ENCODE measurements around the gene PSME3IP1.
A peak's percentile ranks its signal among the peaks of the same experiment; 100 is the strongest.
"Not testable (repeated sequence)": the region's sequence is repeated elsewhere in the genome, so short reads cannot be mapped to it uniquely, and the experiment has no call there.

The PSME3IP1 gene

GRCh38 chr16:57196753-57197152 is 10.9 kb upstream of the PSME3IP1 start:
- no peak for DNase-seq

- DNase-seq = no peak
These were observed 10.4 kb upstream of the PSME3IP1 start for GRCh38 chr16:57196286-57196685.

- DNase-seq = no peak
These were observed 8.7 kb upstream of the PSME3IP1 start for GRCh38 chr16:57194512-57194911.

- DNase-seq = no peak
These were observed 7.1 kb upstream of the PSME3IP1 start for GRCh38 chr16:57192720-57193486.

GRCh38 chr16:57192146-57192545 is 6.3 kb upstream of the PSME3IP1 start:
- DNase-seq = no peak

GRCh38 chr16:57191056-57191571 is 5.3 kb upstream of the PSME3IP1 start:
- no peak for DNase-seq

- no peak for DNase-seq
These were observed 4.3 kb upstream of the PSME3IP1 start for GRCh38 chr16:57190136-57190535.

- DNase-seq = not testable (repeated sequence)
These were observed 3.7 kb upstream of the PSME3IP1 start for GRCh38 chr16:57189527-57189926.

GRCh38 chr16:57188711-57189002 is 2.8 kb upstream of the PSME3IP1 start:
- no peak for DNase-seq

GRCh38 chr16:57187902-57188710 is 2.3 kb upstream of the PSME3IP1 start:
- not testable (repeated sequence) for DNase-seq

- no peak for DNase-seq
These were observed 1.3 kb upstream of the PSME3IP1 start for GRCh38 chr16:57186872-57187854.

- DNase-seq = no peak
These were observed 344 bp downstream of the PSME3IP1 start for GRCh38 chr16:57185446-57185944.

- DNase-seq = peak; percentile 9
These were observed 873 bp downstream of the PSME3IP1 start for GRCh38 chr16:57184887-57185445.

GRCh38 chr16:57184113-57184512 is 1.7 kb downstream of the PSME3IP1 start:
- no peak for DNase-seq

GRCh38 chr16:57179215-57179828 is 6.5 kb downstream of the PSME3IP1 start:
- DNase-seq = no peak

GRCh38 chr16:57178793-57179212 is 7.0 kb downstream of the PSME3IP1 start:
- no peak for DNase-seq

- DNase-seq = no peak
These were observed 7.6 kb downstream of the PSME3IP1 start for GRCh38 chr16:57178196-57178595.

- DNase-seq = no peak
These were observed 9.9 kb downstream of the PSME3IP1 start for GRCh38 chr16:57175896-57176295.

GRCh38 chr16:57172721-57173290 is 13.0 kb downstream of the PSME3IP1 start:
- no peak for DNase-seq

- no peak for DNase-seq
These were observed 16.5 kb downstream of the PSME3IP1 start for GRCh38 chr16:57169327-57169726.

- peak; percentile 14 for DNase-seq
These were observed 17.9 kb downstream of the PSME3IP1 start for GRCh38 chr16:57167953-57168352.
